Stomach smooth muscle (tissue), 2 donors: ENCODE results near the gene EFCAB6.

Source experiments
- H3K27ac ChIP-seq: one replicate; pipeline ENCODE4 v1.7.0; 2013; ENCODE audit warnings: mild to moderate bottlenecking, low read length, inconsistent platforms
- H3K27me3 ChIP-seq, 2 donors: one replicate each; pipeline ENCODE4 v1.7.0; 2013; ENCODE audit warnings: low read length in 2 of 2; ENCODE audit not compliant: insufficient read depth in 2 of 2, control insufficient read depth in 1 of 2
- H3K36me3 ChIP-seq, 2 donors: one replicate each; pipeline ENCODE4 v1.7.0; 2013; ENCODE audit warnings: low read length in 2 of 2; ENCODE audit not compliant: control insufficient read depth in 2 of 2, insufficient read depth in 2 of 2
- H3K4me1 ChIP-seq: one replicate; pipeline ENCODE4 v1.7.0; 2013; ENCODE audit warnings: low read length; ENCODE audit not compliant: control insufficient read depth, insufficient read depth
- H3K4me3 ChIP-seq, 2 donors: one replicate each; pipeline ENCODE4 v1.7.0; 2013; ENCODE audit warnings: low read length in 2 of 2
- H3K9ac ChIP-seq, 2 donors: one replicate each; pipeline ENCODE4 v1.7.0; 2013; ENCODE audit warnings: low read length in 2 of 2, mild to moderate bottlenecking in 1 of 2
- H3K9me3 ChIP-seq, 2 donors: one replicate each; pipeline ENCODE4 v1.7.0; 2013; ENCODE audit warnings: low read length in 2 of 2; ENCODE audit not compliant: control insufficient read depth in 2 of 2
- donor health status: healthy.
- donor health status: Pancreatic carcinoma.

The EFCAB6 gene

DNA sequence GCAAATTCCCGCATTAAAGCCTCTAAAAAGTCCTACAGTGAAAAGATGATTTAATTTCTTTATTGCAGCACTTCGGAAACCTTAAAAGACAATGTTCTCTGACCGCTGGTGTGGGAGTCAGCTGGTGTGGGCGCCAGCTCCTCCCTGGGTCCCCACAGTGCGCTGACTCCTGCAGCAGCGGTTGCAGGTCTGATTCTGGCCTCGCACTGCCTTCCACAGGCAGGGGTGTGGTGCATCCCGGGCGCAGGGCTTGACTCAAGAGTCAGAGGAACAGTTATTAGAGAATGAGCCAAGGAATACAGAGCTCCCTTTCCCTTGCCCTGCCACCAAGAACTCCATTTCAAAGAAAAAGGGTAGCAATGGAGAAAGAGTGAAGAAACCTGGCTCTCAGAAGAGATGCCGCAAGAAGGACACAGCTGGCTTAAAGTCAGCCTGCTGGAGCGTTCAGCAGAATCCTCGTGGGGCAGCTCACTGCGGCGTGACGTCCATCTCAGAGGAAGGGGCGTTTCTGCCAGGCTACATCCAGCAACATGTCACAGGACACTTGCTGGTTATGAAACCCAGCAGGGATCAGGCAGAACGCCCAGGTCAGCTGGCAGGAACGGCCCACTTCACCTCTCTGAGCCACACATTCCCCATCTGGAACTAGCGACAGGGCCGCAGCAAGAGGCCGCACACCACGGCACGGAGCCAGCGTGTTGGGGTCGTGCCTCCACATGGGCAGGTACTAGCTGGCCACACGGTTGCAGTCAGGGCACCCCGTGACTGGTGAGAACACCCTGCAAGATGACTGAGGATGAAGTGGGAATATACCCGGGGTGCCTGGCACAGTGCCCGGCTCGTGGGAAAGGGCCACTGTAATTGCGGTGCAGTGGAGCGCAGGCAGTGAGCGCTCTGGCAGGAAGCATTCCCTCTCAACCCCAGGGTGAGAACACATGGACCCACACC lies 18.1 kb upstream of the EFCAB6 start:
- no peak overlapping the region for H3K9ac ChIP-seq
- H3K9me3 ChIP-seq, result no peaks in the 10 kb centered on the region
- no peak overlapping the region for H3K27ac ChIP-seq
- no peak overlapping the region for H3K4me3 ChIP-seq
- peaks cover 30% of the 10 kb centered on the region for H3K4me1 ChIP-seq
- H3K27me3 ChIP-seq, result peaks cover 0 to 1% of the 10 kb centered on the region in 2 donors
- H3K36me3 ChIP-seq, result no peaks in the 10 kb centered on the region

DNA sequence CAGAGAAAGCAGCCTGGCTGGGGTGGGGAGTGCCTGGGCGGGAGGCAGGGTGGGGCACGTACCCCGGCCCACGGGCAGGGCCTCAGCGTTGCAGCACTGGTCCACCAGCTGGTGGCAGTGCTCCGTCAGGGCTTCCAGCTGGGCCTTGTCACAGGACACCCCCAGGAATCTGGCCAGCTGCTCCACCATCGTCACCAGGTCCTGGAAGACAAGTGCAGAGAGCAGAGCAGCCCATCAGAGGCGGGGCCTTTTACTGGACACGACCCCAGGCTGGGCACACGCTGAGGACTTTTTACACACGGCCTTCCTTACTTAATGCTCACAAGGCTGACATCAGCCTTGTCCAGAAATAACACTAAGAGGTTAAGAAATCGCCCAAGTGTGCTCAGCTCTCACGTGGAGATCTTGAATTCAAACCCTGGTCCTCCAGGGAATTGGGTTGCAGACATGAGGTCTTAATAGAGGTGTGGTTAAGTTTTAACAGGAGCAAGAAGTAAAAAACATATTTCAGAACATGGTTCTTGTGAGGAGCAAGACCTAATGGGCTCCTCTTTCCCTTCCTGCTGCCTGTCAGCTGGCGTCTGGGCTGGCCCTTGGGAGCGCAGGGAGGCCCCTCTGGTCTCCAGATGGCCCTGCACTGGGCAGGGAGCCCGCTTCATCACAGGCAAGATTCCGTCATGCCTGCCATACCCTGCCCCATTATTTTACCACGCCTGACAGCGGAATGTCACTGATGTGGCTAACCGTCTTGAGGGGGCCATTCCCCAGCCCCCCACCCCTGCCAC lies 17.1 kb upstream of the EFCAB6 start:
- peaks cover 30% of the 10 kb centered on the region for H3K4me1 ChIP-seq
- H3K9ac ChIP-seq, result no peak overlapping the region
- no peaks in the 10 kb centered on the region for H3K27me3 ChIP-seq
- no peaks in the 10 kb centered on the region for H3K9me3 ChIP-seq
- no peak overlapping the region for H3K4me3 ChIP-seq
- H3K36me3 ChIP-seq, result no peaks in the 10 kb centered on the region
- H3K27ac ChIP-seq, result no peak overlapping the region

DNA sequence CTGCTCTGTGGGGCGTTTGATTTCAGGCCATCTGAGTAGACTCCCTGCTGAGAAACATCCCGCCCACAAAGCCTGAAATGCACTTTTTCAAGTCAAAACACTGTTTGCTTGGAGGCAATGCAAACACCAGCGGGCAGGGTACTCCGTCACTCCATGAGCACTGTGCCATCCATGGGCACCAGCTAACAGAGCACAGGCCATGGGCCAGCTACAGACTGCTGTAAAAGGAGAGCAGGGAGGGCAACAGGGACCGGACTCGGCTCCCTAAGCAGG lies 16.6 kb upstream of the EFCAB6 start:
- H3K9ac ChIP-seq, result no peak overlapping the region
- H3K9me3 ChIP-seq, result no peaks in the 10 kb centered on the region
- no peaks in the 10 kb centered on the region for H3K36me3 ChIP-seq
- H3K27ac ChIP-seq, result no peak overlapping the region
- H3K27me3 ChIP-seq, result no peaks in the 10 kb centered on the region
- peaks cover 30% of the 10 kb centered on the region for H3K4me1 ChIP-seq
- H3K4me3 ChIP-seq, result no peak overlapping the region

DNA sequence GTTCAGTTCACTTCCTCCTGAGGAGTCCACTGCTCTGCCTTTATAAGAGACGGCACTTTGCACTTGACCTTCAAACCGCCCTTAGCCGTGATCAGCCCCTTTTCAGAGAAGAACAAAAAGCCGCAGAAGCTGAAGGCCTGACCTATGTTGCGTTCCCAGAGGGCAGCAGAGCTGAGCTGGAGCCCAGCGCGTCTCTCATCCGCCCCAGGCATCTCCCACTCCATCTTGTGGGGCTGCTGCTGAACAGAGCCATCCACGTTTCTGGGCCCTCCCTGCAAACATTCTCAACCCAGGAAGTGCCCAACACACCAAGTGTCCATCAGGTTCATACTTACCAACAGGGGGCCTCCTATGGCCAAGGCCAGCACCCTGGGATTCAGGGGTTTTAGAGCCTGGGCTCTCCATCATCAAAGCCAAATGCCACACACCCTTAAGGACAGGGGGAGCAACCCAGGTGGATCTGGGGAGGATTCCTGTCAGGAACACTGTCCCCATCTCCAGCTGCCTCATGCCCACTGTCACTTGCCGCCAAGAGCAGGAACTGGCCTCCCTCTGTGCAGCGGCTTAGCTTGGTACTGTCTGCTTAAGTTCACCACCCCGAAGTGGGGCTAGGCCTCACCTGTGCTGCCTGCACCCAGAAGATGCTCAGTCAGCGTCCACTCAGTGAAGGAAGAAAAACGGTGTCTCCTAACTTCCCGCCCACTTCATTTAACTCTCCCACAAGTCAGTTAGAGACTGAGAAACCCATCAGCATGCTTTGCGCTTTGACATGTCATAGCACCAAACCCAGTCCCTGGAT lies 16.0 kb upstream of the EFCAB6 start:
- Histone ChIP-seq H3K9me3 (no peaks in the 10 kb centered on the region), H3K9ac (no peak overlapping the region), H3K4me3 (no peak overlapping the region), H3K27ac (no peak overlapping the region), H3K4me1 (peaks cover 30% of the 10 kb centered on the region), H3K36me3 (no peaks in the 10 kb centered on the region), H3K27me3 (no peaks in the 10 kb centered on the region)

DNA sequence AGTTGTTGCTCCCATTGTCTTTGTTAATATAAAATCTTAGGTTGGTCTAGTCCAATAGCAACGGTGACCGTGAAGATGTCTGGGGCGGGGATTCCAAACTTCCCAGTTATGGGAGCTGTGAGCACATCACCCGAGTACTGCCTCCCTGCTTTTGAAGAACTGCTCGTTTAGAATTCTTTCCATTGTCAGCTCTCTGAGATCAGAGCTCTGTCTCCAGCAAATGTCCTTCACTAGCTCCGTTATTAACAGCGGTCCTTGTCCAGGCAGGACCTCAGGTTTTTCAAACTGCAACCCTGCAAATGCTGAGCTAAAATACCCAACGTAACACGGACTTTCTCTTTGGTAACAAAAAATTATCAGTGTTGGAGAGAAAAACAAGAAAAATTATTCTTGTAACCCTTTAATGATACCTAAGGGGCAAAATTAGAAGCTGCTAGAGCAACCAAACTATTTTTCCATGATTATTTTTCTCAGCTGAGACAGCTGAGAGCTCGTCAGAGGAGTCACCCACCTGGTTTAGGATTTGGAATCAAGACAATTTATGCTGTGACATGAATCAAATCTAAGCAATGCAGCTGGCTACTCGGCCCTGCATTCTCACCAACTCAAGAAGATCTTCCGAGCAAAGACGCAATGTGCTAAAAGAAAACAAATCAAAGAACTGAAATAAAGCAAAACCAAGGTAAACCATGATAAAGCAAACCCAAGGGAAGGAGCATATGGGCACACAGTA lies 15.1 kb upstream of the EFCAB6 start:
- Histone ChIP-seq H3K9ac (peak overlapping the region; percentile 36), H3K36me3 (no peaks in the 10 kb centered on the region), H3K4me1 (peaks cover 30% of the 10 kb centered on the region), H3K27me3 (peaks cover 0 to under 1% of the 10 kb centered on the region in 2 donors), H3K4me3 (peak overlapping the region; percentile 34 to 62), H3K9me3 (no peaks in the 10 kb centered on the region), H3K27ac (peak overlapping the region; percentile 37)

DNA sequence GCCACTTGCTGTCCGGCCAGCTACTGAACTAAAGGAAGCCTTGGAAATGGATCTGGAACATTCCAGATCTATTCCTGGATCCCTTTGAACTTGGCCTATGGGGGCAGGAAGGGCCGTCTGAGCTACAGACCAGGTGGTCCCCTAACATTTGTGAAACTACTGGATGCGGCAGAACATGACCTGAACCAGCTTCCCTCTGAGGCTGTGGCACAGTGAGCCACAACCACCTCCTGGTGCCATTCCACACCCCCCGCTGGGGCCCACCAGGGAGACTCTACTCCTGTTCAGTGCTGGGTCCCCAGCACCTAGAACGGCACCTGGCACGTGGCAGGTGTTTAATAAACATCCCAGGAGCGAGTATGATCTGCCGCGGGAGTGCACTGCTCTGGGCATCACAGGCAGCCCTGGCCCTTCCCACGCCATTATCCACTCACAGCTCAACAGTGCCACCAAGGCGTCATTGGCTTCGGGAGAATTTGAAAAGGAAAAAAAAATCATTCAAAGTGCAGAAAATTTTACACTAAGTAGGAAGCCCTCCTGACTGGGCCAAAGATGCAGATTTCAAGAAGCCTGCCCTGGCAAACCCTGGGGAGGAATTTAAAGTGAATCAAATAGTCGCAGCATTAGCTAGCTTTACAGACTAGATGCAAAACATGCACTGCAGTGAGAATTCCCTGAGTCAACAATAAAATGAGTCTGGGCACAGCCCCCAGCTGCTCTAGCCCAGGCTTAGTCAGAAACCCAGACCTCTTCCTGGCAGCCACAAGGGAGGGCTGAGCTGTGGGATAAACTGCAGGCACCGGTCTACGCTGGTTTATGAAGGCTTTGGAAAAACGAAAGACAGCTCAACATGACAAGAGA lies 14.3 kb upstream of the EFCAB6 start:
- Histone ChIP-seq H3K27ac (peak overlapping the region; percentile 37), H3K36me3 (no peaks in the 10 kb centered on the region), H3K9me3 (no peaks in the 10 kb centered on the region), H3K27me3 (peaks cover 5 to 6% of the 10 kb centered on the region in 2 donors), H3K9ac (peak overlapping the region in 1 of 2 donors; percentile 36), H3K4me1 (peaks cover 30% of the 10 kb centered on the region), H3K4me3 (peak overlapping the region; percentile 34 to 62)

DNA sequence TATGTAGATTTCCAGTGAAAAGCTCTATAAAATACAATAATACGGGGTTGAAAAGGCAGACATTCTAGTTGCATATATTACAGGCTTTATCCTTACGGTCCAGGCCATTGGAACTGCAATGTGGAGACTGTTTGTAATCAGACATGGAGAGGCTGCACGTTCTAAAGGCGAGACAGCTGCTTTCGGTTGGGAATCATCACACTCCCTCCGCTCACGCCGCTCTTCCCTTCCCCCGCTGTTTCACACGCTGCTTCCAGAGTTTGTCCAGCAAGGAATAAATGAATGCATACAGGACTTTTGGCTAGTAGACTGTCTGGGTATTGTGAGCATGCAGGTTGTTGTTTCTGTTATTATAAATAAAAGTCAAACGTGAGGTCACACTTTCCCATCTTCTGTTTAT lies 13.5 kb upstream of the EFCAB6 start:
- H3K4me1 ChIP-seq, result peaks cover 30% of the 10 kb centered on the region
- peaks cover 11 to 12% of the 10 kb centered on the region in 2 donors for H3K27me3 ChIP-seq
- H3K36me3 ChIP-seq, result no peaks in the 10 kb centered on the region
- H3K27ac ChIP-seq, result no peak overlapping the region
- no peak overlapping the region for H3K4me3 ChIP-seq
- no peaks in the 10 kb centered on the region for H3K9me3 ChIP-seq
- no peak overlapping the region for H3K9ac ChIP-seq

DNA sequence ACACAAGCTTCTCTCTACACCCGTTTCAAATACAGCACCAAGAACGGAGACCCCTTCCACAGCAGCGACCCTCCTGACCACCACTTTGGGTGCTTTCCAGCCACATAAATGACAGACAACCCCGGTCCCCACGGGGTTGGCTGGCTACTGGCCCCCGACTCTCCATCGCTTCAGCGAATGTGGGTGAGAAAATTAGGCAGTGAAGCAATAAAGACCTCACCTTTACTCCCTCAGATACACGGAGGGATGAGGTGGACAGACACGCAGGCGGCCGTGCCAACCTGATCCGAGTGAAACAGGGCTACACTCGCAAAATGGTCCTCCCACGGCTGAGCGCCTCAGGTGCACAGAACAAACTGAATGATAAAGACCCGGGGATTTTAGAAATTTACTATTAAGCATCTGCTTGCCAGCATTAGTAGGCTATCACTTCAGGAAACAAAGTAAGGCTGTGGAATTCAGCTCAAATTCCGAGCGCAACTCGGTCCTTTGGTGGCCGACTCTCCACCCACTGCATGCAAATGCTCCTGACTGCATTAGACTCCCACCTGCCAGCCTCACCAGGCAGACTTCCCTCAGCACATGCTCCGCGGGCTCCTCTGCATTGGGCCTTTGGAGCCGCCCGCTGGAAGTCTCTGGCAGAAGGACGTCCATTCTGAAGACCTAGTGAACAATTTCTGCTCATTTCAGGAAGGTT lies 12.8 kb upstream of the EFCAB6 start:
- peaks cover 30% of the 10 kb centered on the region for H3K4me1 ChIP-seq
- no peaks in the 10 kb centered on the region for H3K9me3 ChIP-seq
- no peak overlapping the region for H3K9ac ChIP-seq
- H3K27ac ChIP-seq, result no peak overlapping the region
- no peak overlapping the region for H3K4me3 ChIP-seq
- no peaks in the 10 kb centered on the region for H3K36me3 ChIP-seq
- peaks cover 11 to 15% of the 10 kb centered on the region in 2 donors for H3K27me3 ChIP-seq

DNA sequence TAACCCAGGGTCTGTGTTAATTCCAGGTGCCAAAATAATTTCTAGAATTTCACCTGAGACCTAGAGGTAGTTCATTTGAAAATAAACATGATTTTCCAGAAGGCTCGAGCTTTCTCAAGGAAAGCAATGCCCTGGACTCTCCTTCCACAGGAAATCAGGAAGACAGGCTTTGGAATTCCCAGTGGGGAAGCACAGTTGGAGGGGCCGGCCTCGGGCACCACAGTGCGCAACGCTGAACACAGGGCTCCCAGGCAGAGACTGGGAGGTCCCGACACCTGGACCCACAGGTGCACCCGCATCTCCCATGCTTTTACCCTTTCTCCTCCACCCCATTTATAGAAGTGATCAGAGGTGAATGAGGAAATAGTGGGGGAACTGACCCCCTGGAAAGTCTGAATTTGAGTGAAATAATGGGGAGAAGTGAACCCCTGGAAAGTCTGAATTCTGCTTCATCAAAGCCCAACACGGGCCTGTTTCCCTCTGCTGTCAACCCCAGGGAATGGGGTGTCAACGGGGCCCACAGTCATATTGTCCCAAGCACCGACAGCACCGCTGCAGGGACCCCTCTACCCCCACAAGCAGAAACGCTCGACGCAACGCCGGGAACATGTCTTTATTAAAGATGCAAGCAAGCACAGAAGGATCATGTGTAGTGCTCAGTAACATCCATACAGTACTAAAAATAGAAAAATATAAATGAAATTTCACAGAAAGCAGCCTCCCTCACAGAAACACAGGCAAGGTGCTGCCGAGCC lies 12.0 kb upstream of the EFCAB6 start:
- no peak overlapping the region for H3K27ac ChIP-seq

More for the DNA sequence above, 12.0 kb upstream of the EFCAB6 start:
- Histone ChIP-seq H3K27me3 (peaks cover 11 to 23% of the 10 kb centered on the region in 2 donors), H3K4me3 (no peak overlapping the region), H3K9me3 (no peaks in the 10 kb centered on the region), H3K9ac (no peak overlapping the region), H3K4me1 (peaks cover 25% of the 10 kb centered on the region), H3K36me3 (no peaks in the 10 kb centered on the region)
